Progenitor cell of endocrine pancreas (in vitro differentiated cells): Measurements from ENCODE around the gene PLPP7. TPM values are rescaled to one million over a fixed set of nuclear protein-coding genes. Genes with fewer than 3 reads are reported as not detected.

Source experiments
- DNase-seq: peaks from one replicate; pipeline ENCODE4 v3.0.0; 2021; ENCODE audit warnings: low spot score; ENCODE audit not compliant: unreplicated experiment
- H3K27ac Mint-ChIP-seq: 2 replicates; pipeline ENCODE4 v1.8.0; 2021; ENCODE audit warnings: mild to moderate bottlenecking, moderate library complexity, mixed read lengths
- H3K27me3 Mint-ChIP-seq: 2 replicates; pipeline ENCODE4 v1.8.0; 2021; ENCODE audit warnings: mixed read lengths
- H3K36me3 Mint-ChIP-seq: 2 replicates; pipeline ENCODE4 v1.8.0; 2022; ENCODE audit warnings: mixed read lengths; ENCODE audit not compliant: insufficient read depth
- H3K4me1 Mint-ChIP-seq: 2 replicates; pipeline ENCODE4 v1.8.0; 2021; ENCODE audit warnings: low read depth, mixed read lengths
- H3K4me3 Mint-ChIP-seq: 2 replicates; pipeline ENCODE4 v1.8.0; 2021; ENCODE audit warnings: low read depth, mild to moderate bottlenecking, moderate library complexity, mixed read lengths
- H3K9me3 Mint-ChIP-seq: 2 replicates; pipeline ENCODE4 v1.8.0; 2021; ENCODE audit warnings: low read depth, mixed read lengths
- CTCF ChIP-seq: fragments of 200-600 bp; sonication (generic); IDR thresholded peaks from one replicate; pipeline ENCODE4 v1.5.0; 2021; ENCODE audit warnings: antibody characterized with exemption, mild to moderate bottlenecking; ENCODE audit not compliant: unreplicated experiment
- total RNA-seq: library from RNA; stranded (reverse); gene quantifications from 2 replicates; pipeline ENCODE4 v1.2.1, GENCODE V29; 2021

PLPP7 gene
- total RNA-seq, 1 donor from 2014 or later: 3.6 TPM

DNA sequence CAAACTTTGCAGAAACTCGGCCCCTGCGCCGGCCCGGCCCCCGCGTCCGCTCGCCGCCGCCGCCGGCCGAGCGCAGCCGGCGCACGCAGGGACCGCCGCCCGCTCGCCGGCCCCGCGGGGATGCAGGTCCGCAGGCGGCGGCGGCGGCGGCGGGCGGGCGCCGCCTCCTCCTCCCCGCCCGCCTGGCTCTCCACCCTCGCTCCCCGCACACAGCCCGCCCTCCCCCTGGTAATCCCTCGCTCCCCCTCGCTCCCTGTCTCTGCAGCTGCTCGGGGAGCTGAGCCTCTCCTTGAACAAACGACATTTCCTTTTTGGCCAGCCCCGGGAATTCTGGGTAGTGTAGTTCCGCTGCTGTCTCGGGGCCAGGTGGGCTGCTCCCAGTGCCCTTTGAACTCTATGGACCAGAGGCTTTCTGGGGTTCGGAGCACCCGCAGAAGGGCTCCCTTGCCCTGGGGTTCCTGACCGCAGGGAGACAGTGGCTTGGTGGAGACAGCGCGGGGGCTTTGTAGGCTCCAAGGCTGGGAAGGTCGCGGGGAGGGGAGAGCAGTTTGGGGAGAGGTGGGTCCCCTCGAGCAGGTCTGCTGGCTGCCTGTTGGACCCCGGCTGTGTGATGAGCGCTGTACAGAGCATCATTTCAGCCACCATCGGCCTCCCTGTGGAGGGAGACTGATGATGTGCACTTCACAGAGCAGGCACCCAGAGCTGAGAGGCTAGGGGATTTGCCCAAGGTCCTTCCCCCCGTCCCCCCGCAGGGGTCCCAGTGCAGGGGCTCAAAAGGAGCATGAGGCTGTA, 11.4 kb upstream of the PLPP7 start:
- Mint-ChIP-seq H3K4me1 (peaks cover 5% of the 10 kb centered on the region), H3K27me3 (peaks cover 50% of the 10 kb centered on the region), H3K9me3 (no peaks in the 10 kb centered on the region), H3K27ac (peak overlapping the region; percentile 45), H3K36me3 (no peaks in the 10 kb centered on the region), H3K4me3 (peak overlapping the region; percentile 79)
- DNase-seq: peak; percentile 64
- TF ChIP-seq CTCF: no peak

- no peak for DNase-seq
- Mint-ChIP-seq H3K4me1 (peaks cover 6% of the 10 kb centered on the region), H3K9me3 (no peaks in the 10 kb centered on the region), H3K4me3 (peak overlapping the region; percentile 41), H3K27ac (no peak overlapping the region), H3K36me3 (no peaks in the 10 kb centered on the region), H3K27me3 (peaks cover 50% of the 10 kb centered on the region)
- no peak for TF ChIP-seq CTCF
Observed at GRCh38 chr9:131278702-131279111, 10.8 kb upstream of the PLPP7 start.

DNA sequence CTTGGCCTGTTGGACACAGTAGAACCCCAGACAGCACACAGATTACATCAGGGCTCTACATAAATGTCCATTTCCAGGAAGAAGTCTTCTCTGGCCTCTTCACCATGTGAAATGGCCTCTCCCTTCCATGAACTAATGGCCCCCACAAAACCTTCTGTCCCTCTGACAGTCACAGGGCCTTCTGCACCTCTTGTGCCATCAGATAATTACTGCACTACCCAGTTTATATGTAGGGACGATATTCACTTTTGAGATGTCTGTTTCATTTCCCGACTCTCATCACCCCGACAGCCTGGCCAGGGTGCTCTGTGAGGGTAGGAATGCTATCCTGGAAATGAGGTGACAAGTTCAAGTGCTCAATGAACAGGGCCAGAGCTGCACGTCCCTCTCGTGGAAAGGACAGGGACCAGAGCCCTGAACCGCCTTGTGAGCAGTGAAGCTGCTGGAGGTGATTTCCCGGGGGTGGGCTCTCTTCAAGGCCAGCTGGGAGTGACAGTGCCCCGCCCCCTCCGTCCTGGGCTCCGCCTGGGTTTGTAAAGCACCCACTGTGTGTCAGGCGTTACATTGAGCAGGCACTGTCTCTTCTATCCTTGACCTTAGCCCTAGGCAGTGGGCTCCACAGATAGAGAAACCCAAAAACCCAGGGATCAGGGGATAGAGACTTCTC, 10.2 kb upstream of the PLPP7 start:
- H3K27me3 Mint-ChIP-seq: peaks cover 50% of the 10 kb centered on the region

DNA sequence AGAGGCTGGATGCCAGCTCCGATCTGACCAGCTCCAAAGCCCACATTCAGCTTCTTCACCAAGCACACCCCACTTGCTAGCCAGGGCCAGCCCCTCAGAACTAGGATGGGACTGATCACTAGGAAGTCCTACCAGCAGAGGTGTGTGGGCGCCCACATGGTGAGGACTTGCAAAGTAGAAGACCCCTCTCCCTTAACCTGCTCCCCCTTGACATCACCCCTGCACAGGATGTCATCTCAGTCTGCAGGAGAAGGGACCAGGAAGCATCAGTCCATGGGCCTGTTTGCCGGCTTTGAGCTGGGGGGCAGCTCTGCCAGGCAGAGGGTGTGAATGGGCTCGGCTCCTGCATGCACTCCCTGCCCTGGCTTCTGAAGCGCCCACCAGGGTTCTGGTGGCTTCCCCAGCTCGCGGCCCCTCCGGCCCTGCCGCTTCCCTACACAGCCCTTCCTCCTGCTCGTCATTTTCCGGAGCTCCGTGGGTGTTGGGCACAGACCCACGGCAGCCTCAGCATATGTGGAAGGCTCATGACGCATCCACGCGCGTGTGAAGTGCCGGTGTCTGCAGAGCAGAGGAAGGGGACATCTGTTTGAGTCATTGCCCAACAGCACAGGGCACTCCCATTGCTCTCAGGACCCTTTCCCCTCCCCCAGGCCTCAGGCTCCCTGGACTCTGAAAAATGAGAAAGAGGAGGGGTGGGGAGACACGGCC, 9.5 kb upstream of the PLPP7 start:
- Mint-ChIP-seq H3K9me3 (no peaks in the 10 kb centered on the region), H3K4me3 (no peak overlapping the region), H3K27ac (no peak overlapping the region), H3K4me1 (peaks cover 6% of the 10 kb centered on the region), H3K27me3 (peaks cover 48% of the 10 kb centered on the region), H3K36me3 (no peaks in the 10 kb centered on the region)
- no peak for DNase-seq
- no peak for TF ChIP-seq CTCF

More for the DNA sequence above, 10.2 kb upstream of the PLPP7 start:
- no peaks in the 10 kb centered on the region for H3K9me3 Mint-ChIP-seq
- H3K36me3 Mint-ChIP-seq: no peaks in the 10 kb centered on the region
- no peak for TF ChIP-seq CTCF
- H3K27ac Mint-ChIP-seq: no peak overlapping the region
- peak overlapping the region; percentile 41 for H3K4me3 Mint-ChIP-seq
- H3K4me1 Mint-ChIP-seq: peaks cover 6% of the 10 kb centered on the region
- DNase-seq: no peak

GRCh38 chr9:131280660-131281059, 8.9 kb upstream of the PLPP7 start:
- no peak for DNase-seq
- H3K27me3 Mint-ChIP-seq: peaks cover 42% of the 10 kb centered on the region
- no peak overlapping the region for H3K27ac Mint-ChIP-seq
- H3K4me3 Mint-ChIP-seq: no peak overlapping the region
- H3K36me3 Mint-ChIP-seq: no peaks in the 10 kb centered on the region
- no peaks in the 10 kb centered on the region for H3K9me3 Mint-ChIP-seq
- peaks cover 6% of the 10 kb centered on the region for H3K4me1 Mint-ChIP-seq
- no peak for TF ChIP-seq CTCF
